H1 (cell line): ENCODE results near the gene MS4A6A. TPM values are rescaled to one million over a fixed set of nuclear protein-coding genes. Genes with fewer than 3 reads are reported as not detected.

Experiments
- CTCF ChIA-PET: fragments of 300-600 bp; sonication (Branson Sonifier 250); formaldehyde crosslinking; loops from one replicate; lab custom pipeline; 2021; ENCODE audit not compliant: partially characterized antibody; lab: Charles Lee
- POLR2A ChIA-PET: fragments of 300-600 bp; sonication (Branson Sonifier 250); formaldehyde crosslinking; loops from one replicate; lab custom pipeline; 2021; ENCODE audit warnings: inconsistent platforms; ENCODE audit not compliant: partially characterized antibody; lab: Charles Lee
- DNase-seq, 2 experiments: peaks; one replicate each; pipeline versions ENCODE4 v3.0.0 to v3.0.0-alpha.2; 2010 to 2022; ENCODE audit warnings: low spot score in 2 of 2, low read depth in 1 of 2, mixed read lengths in 1 of 2
- FAIRE-seq: peaks from 2 replicates; lab custom pipeline; 2011; peaks lifted over from hg19 to GRCh38; lab: Jason Lieb, UNC
- H2AFZ ChIP-seq: 2 replicates; pipeline ENCODE4 v1.8.1; 2012; ENCODE audit warnings: low read length, inconsistent platforms
- H2AK5ac ChIP-seq: 2 replicates; pipeline ENCODE4 v1.6.1; 2013; ENCODE audit warnings: low read depth, low read length
- H2BK120ac ChIP-seq: replicated peaks from 2 replicates; pipeline ENCODE3; 2013; ENCODE audit warnings: low read depth, low read length, inconsistent platforms
- H2BK12ac ChIP-seq: 2 replicates; pipeline ENCODE4 v1.6.1; 2013; ENCODE audit warnings: low read depth, low read length
- H2BK15ac ChIP-seq: 2 replicates; pipeline ENCODE4 v1.6.1; 2013; ENCODE audit warnings: low read length
- H2BK20ac ChIP-seq: 2 replicates; pipeline ENCODE4 v1.6.1; 2013; ENCODE audit warnings: low read length
- H2BK5ac ChIP-seq: 2 replicates; pipeline ENCODE4 v1.6.1; 2013; ENCODE audit warnings: low read depth, low read length
- H3K14ac ChIP-seq: 2 replicates; pipeline ENCODE4 v1.6.1; 2013; ENCODE audit warnings: inconsistent platforms; ENCODE audit not compliant: insufficient read length
- H3K18ac ChIP-seq: 2 replicates; pipeline ENCODE4 v1.6.1; 2013; ENCODE audit warnings: low read length; ENCODE audit errors: extremely low read depth
- H3K23ac ChIP-seq: 2 replicates; pipeline ENCODE4 v1.6.1; 2013; ENCODE audit warnings: inconsistent platforms; ENCODE audit not compliant: insufficient read length
- H3K23me2 ChIP-seq: 2 replicates; pipeline ENCODE4 v1.6.1; 2013; ENCODE audit warnings: low read depth, low read length
- H3K27ac ChIP-seq: 2 replicates; pipeline ENCODE4 v1.6.1; 2011; ENCODE audit warnings: low read depth, low read length, inconsistent platforms
- H3K27me3 ChIP-seq, 4 experiments: replicated peaks in 1 of 4; 1 replicate in 1 of 4; 2 replicates in 3 of 4; pipeline versions ENCODE4 v1.6.1 to v1.8.1; 2011 to 2013; ENCODE audit warnings: low read length in 3 of 4, mild to moderate bottlenecking in 3 of 4, inconsistent platforms in 2 of 4, mixed read lengths in 2 of 4, moderate library complexity in 1 of 4; ENCODE audit not compliant: control insufficient read depth in 3 of 4, insufficient read depth in 3 of 4; ENCODE audit errors: extremely low read depth in 1 of 4
- H3K36me3 ChIP-seq, 4 experiments: 2 replicates each; pipeline versions ENCODE4 v1.6.1 to v1.8.1; 2011 to 2013; ENCODE audit warnings: mild to moderate bottlenecking in 4 of 4, low read length in 3 of 4, moderate library complexity in 2 of 4, control low read depth in 1 of 4, inconsistent platforms in 1 of 4; ENCODE audit not compliant: insufficient read depth in 4 of 4, control insufficient read depth in 2 of 4
- H3K4ac ChIP-seq: replicated peaks from 2 replicates; pipeline ENCODE3; 2013; ENCODE audit warnings: low read length, low read depth, mixed read lengths, inconsistent platforms; ENCODE audit not compliant: insufficient read length
- H3K4me1 ChIP-seq, 4 experiments: replicated peaks in 1 of 4; 1 replicate in 1 of 4; 2 replicates in 3 of 4; pipeline versions ENCODE4 v1.6.1 to v1.8.1; 2011 to 2013; ENCODE audit warnings: low read length in 3 of 4, inconsistent platforms in 2 of 4, mixed read lengths in 1 of 4; ENCODE audit not compliant: insufficient read depth in 4 of 4, control insufficient read depth in 3 of 4
- H3K4me2 ChIP-seq, 2 experiments: 2 replicates each; pipeline versions ENCODE4 v1.6.1 to v1.8.1; 2011 to 2013; ENCODE audit warnings: low read depth in 2 of 2, low read length in 2 of 2, control low read depth in 1 of 2, inconsistent platforms in 1 of 2, mild to moderate bottlenecking in 1 of 2; ENCODE audit not compliant: insufficient read depth in 1 of 2
- H3K4me3 ChIP-seq, 4 experiments: fragments of 200-600, 300-600 bp in 1 of 4; sonication (generic), shearing (Covaris generic), sonication (Bioruptor Twin) in 1 of 4; 2 replicates each; pipeline versions ENCODE4 v1.5.1 to v1.8.1; 2011 to 2016; ENCODE audit warnings: low read length in 4 of 4, low read depth in 3 of 4, control low read depth in 2 of 4, inconsistent platforms in 2 of 4, mild to moderate bottlenecking in 2 of 4, mixed read lengths in 1 of 4, moderate library complexity in 1 of 4; ENCODE audit not compliant: insufficient read depth in 2 of 4; ENCODE audit errors: extremely low read depth in 1 of 4
- H3K56ac ChIP-seq: replicated peaks from 2 replicates; pipeline ENCODE3; 2013; ENCODE audit warnings: low read depth, mild to moderate bottlenecking, mixed read lengths, low read length, inconsistent platforms; ENCODE audit not compliant: insufficient read length
- H3K79me1 ChIP-seq: 2 replicates; pipeline ENCODE4 v1.6.1; 2013; ENCODE audit warnings: low read depth, low read length, control low read depth
- H3K79me2 ChIP-seq, 2 experiments: 2 replicates each; pipeline versions ENCODE4 v1.6.1 to v1.8.1; 2012 to 2013; ENCODE audit warnings: low read length in 2 of 2, mild to moderate bottlenecking in 2 of 2, inconsistent platforms in 1 of 2; ENCODE audit not compliant: insufficient read depth in 2 of 2, control insufficient read depth in 1 of 2
- H3K9ac ChIP-seq, 4 experiments: replicated peaks in 1 of 4; 1 replicate in 1 of 4; 2 replicates in 3 of 4; pipeline versions ENCODE4 v1.6.1 to v1.8.1; 2011 to 2013; ENCODE audit warnings: low read depth in 3 of 4, low read length in 3 of 4, control low read depth in 2 of 4, mild to moderate bottlenecking in 2 of 4, moderate library complexity in 2 of 4, inconsistent platforms in 1 of 4; ENCODE audit errors: extremely low read depth in 1 of 4
- H3K9me3 ChIP-seq, 2 experiments: 2 replicates each; pipeline versions ENCODE4 v1.6.1 to v1.8.1; 2012 to 2013; ENCODE audit warnings: mild to moderate bottlenecking in 2 of 2, moderate library complexity in 2 of 2, control low read depth in 1 of 2, inconsistent platforms in 1 of 2, low read depth in 1 of 2, low read length in 1 of 2, mixed read lengths in 1 of 2; ENCODE audit not compliant: insufficient read depth in 2 of 2
- H4K20me1 ChIP-seq, 2 experiments: replicated peaks in 1 of 2; 2 replicates each; pipeline versions ENCODE3 to v1.8.1; 2011 to 2013; ENCODE audit warnings: inconsistent platforms in 2 of 2, low read length in 2 of 2, mild to moderate bottlenecking in 1 of 2; ENCODE audit not compliant: insufficient read depth in 2 of 2, control insufficient read depth in 1 of 2
- H4K5ac ChIP-seq: 2 replicates; pipeline ENCODE4 v1.6.1; 2013; ENCODE audit warnings: low read length, low read depth, mixed read lengths, inconsistent platforms; ENCODE audit not compliant: insufficient read length
- H4K8ac ChIP-seq: 2 replicates; pipeline ENCODE4 v1.8.0; 2013; ENCODE audit warnings: mild to moderate bottlenecking, moderate library complexity, low read length, inconsistent platforms; ENCODE audit not compliant: insufficient read depth; ENCODE audit errors: extremely low read depth
- H4K91ac ChIP-seq: replicated peaks from 2 replicates; pipeline ENCODE3; 2013; ENCODE audit warnings: low read length, mixed read lengths, inconsistent platforms; ENCODE audit not compliant: insufficient read length
- BRCA1 ChIP-seq: IDR thresholded peaks from 2 replicates; pipeline ENCODE4 v1.6.1; 2012; ENCODE audit warnings: low read depth, low read length, improper control_type of control experiment
- CHD1 ChIP-seq: IDR thresholded peaks from 2 replicates; pipeline ENCODE4 v1.6.1; 2012; ENCODE audit warnings: low read depth, low read length, improper control_type of control experiment
- CTBP2 ChIP-seq: IDR thresholded peaks from 2 replicates; pipeline ENCODE4 v1.7.0; 2011; ENCODE audit warnings: borderline replicate concordance, mild to moderate bottlenecking, moderate library complexity, mixed read lengths, low read length; ENCODE audit not compliant: insufficient read depth, insufficient read length
- EP300 ChIP-seq, 2 experiments: IDR thresholded peaks; 1 replicate in 1 of 2; 2 replicates in 1 of 2; pipeline ENCODE4 v1.6.1; 2011 to 2012; ENCODE audit warnings: low read depth in 2 of 2, low read length in 2 of 2, mild to moderate bottlenecking in 2 of 2, borderline replicate concordance in 1 of 2, inconsistent platforms in 1 of 2, moderate library complexity in 1 of 2
- NRF1 ChIP-seq: IDR thresholded peaks from 2 replicates; pipeline ENCODE4 v1.6.1; 2011; ENCODE audit warnings: mild to moderate bottlenecking, low read depth, low read length, improper control_type of control experiment
- RAD21 ChIP-seq, 2 experiments: IDR thresholded peaks in 1 of 2; conservative IDR thresholded peaks in 1 of 2; 2 replicates each; pipeline ENCODE4 v1.6.1; 2011; ENCODE audit warnings: low read depth in 2 of 2, low read length in 2 of 2, improper control_type of control experiment in 1 of 2, inconsistent platforms in 1 of 2, mild to moderate bottlenecking in 1 of 2, moderate library complexity in 1 of 2
- SIN3A ChIP-seq, 2 experiments: IDR thresholded peaks in 1 of 2; conservative IDR thresholded peaks in 1 of 2; 2 replicates each; pipeline ENCODE4 v1.6.1; 2011 to 2012; ENCODE audit warnings: low read length in 2 of 2, improper control_type of control experiment in 1 of 2, low read depth in 1 of 2, mild to moderate bottlenecking in 1 of 2
- SIX5 ChIP-seq: IDR thresholded peaks from 2 replicates; pipeline ENCODE4 v1.6.1; 2011; ENCODE audit warnings: mild to moderate bottlenecking, low read depth, low read length
- ZNF274 ChIP-seq: IDR thresholded peaks from 2 replicates; pipeline ENCODE4 v1.7.0; 2012; ENCODE audit warnings: low read length, borderline replicate concordance; ENCODE audit errors: extremely low read depth
- WGBS, 2 experiments: shearing (Covaris generic) in 1 of 2; methylation state at CpG; one replicate each; pipeline versions ENCODE4 v1.1.6 to v1.1.7; 2013 to 2015; ENCODE audit warnings: low lambda C conversion rate in 2 of 2, mixed read lengths in 2 of 2, inconsistent platforms in 1 of 2, low coverage in 1 of 2, missing lambda C conversion rate in 1 of 2; ENCODE audit not compliant: insufficient replicate concordance in 2 of 2, insufficient coverage in 1 of 2, insufficient read length in 1 of 2; ENCODE audit errors: extremely low coverage in 1 of 2, missing lambda C conversion rate in 1 of 2; 5-methylcytosine and 5-hydroxymethylcytosine counted together
- polyA plus RNA-seq, 7 experiments: library from polyadenylated mRNA; depleted of rRNA in 3 of 7; stranded (reverse) in 5 of 7; unstranded in 2 of 7; fragments of >200 nt in 5 of 7; fragments of 200-250 nt in 2 of 7; gene quantifications; 1 replicate in 5 of 7; 2 replicates in 1 of 7; 4 replicates in 1 of 7; pipeline versions ENCODE4 v1.2.1 to v1.2.3, GENCODE V29; 2011 to 2013; ENCODE audit warnings: missing spikeins in 2 of 7, mixed read lengths in 2 of 7
- total RNA-seq: library from RNA; stranded (reverse); fragmentation: NEBNext Ultra II Directional; extraction: Animal tissue kit (Norgen Biotek cat#: 25700); gene quantifications from 2 replicates; pipeline ENCODE4 v1.2.1, GENCODE V29; 2021
- TF ChIP-seq, protein P1 (sequence below): IDR thresholded peaks from 2 replicates; pipeline ENCODE4 v1.6.1; 2012; ENCODE audit warnings: low read length, inconsistent platforms
- TF ChIP-seq, protein P2 (sequence below): IDR thresholded peaks from 2 replicates; pipeline ENCODE4 v1.6.1; 2011; ENCODE audit warnings: low read length, improper control_type of control experiment

The MS4A6A gene
- total and polyA plus RNA-seq, 2 of the 8 experiments (the other 6 are each of a cell fraction or from before 2014, with no cell fraction given): not detected

DNA sequence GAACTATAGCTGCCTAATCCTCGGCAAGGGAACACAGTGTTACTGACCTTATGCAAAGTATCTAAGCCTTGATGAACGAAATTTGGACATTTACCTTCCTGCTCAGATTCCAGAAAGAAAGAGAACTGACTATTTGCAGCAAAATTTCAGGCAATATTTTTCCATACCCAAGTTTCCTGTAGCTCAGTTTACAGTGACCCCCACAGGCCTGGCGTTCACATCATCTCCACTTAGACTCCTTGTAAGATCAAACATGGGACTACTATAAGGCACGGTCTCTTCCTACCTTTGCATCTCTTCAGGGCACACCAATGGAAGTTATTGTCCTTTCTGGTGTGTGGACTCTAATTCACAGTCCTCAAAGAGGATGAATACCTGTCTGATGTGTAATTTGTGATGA is 21.1 kb downstream of the MS4A6A start:
- Histone ChIP-seq H3K56ac (no peak overlapping the region), H2AK5ac (no peak overlapping the region), H3K36me3 (no peaks in the 10 kb centered on the region), H2BK12ac (no peak overlapping the region), H3K27me3 (no peaks in the 10 kb centered on the region), H3K9ac (no peak overlapping the region), H4K5ac (no peak overlapping the region), H3K23me2 (no peaks in the 10 kb centered on the region), H3K79me2 (no peaks in the 10 kb centered on the region), H4K8ac (no peak overlapping the region), H2BK20ac (no peak overlapping the region), H3K4ac (no peak overlapping the region), H4K20me1 (no peaks in the 10 kb centered on the region), H3K14ac (no peak overlapping the region), H2BK120ac (no peak overlapping the region), H4K91ac (no peak overlapping the region), H3K4me1 (no peaks in the 10 kb centered on the region), H2BK5ac (no peak overlapping the region), H3K18ac (no peak overlapping the region), H3K9me3 (no peaks in the 10 kb centered on the region), H3K27ac (no peak overlapping the region), H2AFZ (0 out of 2 replicates have a peak overlapping the region, but pooled peaks have one; percentile 41), H3K79me1 (no peaks in the 10 kb centered on the region), H3K4me2 (no peak overlapping the region), H3K23ac (no peak overlapping the region), H3K4me3 (no peak overlapping the region), H2BK15ac (no peak overlapping the region)
- no peak for FAIRE-seq
- ChIA-PET POLR2A (no interaction called here), CTCF (no interaction called here)
- 91% methylated on average over 4 of the region's 4 CpGs; no CpG with 5 or more reads in 1 of the 2 experiments for WGBS, 2 experiments
- no peak for DNase-seq
- TF ChIP-seq, protein P1, sequence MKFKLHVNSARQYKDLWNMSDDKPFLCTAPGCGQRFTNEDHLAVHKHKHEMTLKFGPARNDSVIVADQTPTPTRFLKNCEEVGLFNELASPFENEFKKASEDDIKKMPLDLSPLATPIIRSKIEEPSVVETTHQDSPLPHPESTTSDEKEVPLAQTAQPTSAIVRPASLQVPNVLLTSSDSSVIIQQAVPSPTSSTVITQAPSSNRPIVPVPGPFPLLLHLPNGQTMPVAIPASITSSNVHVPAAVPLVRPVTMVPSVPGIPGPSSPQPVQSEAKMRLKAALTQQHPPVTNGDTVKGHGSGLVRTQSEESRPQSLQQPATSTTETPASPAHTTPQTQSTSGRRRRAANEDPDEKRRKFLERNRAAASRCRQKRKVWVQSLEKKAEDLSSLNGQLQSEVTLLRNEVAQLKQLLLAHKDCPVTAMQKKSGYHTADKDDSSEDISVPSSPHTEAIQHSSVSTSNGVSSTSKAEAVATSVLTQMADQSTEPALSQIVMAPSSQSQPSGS: no peak
- TF ChIP-seq SIX5: no peak
- TF ChIP-seq NRF1: no peak
- no peak for TF ChIP-seq RAD21 (IDR thresholded peaks at IDR 0.05 in 1 of 2, conservative IDR thresholded peaks at IDR 0.05 in 1 of 2; ENCODE audit: low read depth in 2 of 2, low read length in 2 of 2)
- no peak for TF ChIP-seq EP300 (IDR thresholded peaks at IDR 0.05; ENCODE audit: borderline replicate concordance in 1 of 2, low read depth in 2 of 2, low read length in 2 of 2)
- no peak for TF ChIP-seq CHD1
- TF ChIP-seq CTBP2: no peak
- no peak for TF ChIP-seq ZNF274
- no peak for TF ChIP-seq SIN3A (conservative IDR thresholded peaks at IDR 0.05 in 1 of 2, IDR thresholded peaks at IDR 0.05 in 1 of 2; ENCODE audit: low read depth in 1 of 2, low read length in 2 of 2)
- no peak for TF ChIP-seq BRCA1
- TF ChIP-seq, protein P2, sequence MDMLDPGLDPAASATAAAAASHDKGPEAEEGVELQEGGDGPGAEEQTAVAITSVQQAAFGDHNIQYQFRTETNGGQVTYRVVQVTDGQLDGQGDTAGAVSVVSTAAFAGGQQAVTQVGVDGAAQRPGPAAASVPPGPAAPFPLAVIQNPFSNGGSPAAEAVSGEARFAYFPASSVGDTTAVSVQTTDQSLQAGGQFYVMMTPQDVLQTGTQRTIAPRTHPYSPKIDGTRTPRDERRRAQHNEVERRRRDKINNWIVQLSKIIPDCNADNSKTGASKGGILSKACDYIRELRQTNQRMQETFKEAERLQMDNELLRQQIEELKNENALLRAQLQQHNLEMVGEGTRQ: no peak
